ENCODE results near the gene ADAM10. TPM values are rescaled to one million over a fixed set of nuclear protein-coding genes. Genes with fewer than 3 reads are reported as not detected.

Gene ADAM10
- total RNA-seq, 1 experiment from 2014 or later = 133 TPM

DNA sequence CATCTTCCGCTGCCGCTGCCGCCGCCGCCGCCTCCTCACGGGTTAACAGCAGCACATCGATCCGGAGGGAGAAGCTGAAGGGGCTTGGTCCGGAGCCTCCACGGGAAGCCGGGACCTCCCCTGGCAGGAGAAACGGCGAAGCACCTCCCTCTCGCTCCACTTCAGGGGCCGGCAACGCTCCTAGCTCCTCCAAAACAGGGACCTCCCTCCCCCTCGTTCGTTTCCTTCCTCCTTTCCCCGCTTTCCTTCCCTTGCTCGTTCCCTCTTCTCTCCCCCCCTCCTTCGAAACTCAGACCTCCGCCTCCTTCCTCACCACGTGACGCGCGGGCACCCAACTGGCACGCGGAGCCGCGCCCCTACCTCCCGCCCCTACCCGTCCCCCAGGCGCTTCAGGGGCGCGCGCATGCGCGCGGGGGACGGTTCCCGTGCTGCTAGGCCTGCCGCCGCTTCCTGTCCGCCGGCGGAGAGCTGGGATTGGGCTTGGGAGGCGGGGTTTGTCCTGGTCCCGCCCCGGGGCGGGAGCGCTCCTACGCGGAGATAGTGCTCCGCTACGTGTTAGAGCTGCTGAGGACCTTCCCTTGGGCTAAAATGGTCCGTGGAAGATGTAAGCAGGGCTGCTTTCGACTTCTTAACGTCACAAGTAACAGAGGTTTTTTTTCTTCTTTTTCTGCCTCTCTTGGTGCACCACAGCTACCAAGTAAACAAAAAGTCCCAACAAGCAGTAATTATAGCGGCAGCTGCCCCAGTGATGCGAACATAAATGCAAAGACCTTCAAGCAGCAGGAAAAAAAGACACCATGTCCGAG lies at the start of gene ADAM10 (continued):
- no peak for TF ChIP-seq ATF6 (CRISPR knock-in tag; IDR thresholded peaks at IDR 0.05)
- TF ChIP-seq, protein P1, sequence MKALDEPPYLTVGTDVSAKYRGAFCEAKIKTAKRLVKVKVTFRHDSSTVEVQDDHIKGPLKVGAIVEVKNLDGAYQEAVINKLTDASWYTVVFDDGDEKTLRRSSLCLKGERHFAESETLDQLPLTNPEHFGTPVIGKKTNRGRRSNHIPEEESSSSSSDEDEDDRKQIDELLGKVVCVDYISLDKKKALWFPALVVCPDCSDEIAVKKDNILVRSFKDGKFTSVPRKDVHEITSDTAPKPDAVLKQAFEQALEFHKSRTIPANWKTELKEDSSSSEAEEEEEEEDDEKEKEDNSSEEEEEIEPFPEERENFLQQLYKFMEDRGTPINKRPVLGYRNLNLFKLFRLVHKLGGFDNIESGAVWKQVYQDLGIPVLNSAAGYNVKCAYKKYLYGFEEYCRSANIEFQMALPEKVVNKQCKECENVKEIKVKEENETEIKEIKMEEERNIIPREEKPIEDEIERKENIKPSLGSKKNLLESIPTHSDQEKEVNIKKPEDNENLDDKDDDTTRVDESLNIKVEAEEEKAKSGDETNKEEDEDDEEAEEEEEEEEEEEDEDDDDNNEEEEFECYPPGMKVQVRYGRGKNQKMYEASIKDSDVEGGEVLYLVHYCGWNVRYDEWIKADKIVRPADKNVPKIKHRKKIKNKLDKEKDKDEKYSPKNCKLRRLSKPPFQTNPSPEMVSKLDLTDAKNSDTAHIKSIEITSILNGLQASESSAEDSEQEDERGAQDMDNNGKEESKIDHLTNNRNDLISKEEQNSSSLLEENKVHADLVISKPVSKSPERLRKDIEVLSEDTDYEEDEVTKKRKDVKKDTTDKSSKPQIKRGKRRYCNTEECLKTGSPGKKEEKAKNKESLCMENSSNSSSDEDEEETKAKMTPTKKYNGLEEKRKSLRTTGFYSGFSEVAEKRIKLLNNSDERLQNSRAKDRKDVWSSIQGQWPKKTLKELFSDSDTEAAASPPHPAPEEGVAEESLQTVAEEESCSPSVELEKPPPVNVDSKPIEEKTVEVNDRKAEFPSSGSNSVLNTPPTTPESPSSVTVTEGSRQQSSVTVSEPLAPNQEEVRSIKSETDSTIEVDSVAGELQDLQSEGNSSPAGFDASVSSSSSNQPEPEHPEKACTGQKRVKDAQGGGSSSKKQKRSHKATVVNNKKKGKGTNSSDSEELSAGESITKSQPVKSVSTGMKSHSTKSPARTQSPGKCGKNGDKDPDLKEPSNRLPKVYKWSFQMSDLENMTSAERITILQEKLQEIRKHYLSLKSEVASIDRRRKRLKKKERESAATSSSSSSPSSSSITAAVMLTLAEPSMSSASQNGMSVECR (CRISPR knock-in tag; IDR thresholded peaks at IDR 0.05; ENCODE audit: borderline replicate concordance) = no peak
- TF ChIP-seq PRRX2 (CRISPR knock-in tag; IDR thresholded peaks at IDR 0.05) = no peak
- TF ChIP-seq, protein P2, sequence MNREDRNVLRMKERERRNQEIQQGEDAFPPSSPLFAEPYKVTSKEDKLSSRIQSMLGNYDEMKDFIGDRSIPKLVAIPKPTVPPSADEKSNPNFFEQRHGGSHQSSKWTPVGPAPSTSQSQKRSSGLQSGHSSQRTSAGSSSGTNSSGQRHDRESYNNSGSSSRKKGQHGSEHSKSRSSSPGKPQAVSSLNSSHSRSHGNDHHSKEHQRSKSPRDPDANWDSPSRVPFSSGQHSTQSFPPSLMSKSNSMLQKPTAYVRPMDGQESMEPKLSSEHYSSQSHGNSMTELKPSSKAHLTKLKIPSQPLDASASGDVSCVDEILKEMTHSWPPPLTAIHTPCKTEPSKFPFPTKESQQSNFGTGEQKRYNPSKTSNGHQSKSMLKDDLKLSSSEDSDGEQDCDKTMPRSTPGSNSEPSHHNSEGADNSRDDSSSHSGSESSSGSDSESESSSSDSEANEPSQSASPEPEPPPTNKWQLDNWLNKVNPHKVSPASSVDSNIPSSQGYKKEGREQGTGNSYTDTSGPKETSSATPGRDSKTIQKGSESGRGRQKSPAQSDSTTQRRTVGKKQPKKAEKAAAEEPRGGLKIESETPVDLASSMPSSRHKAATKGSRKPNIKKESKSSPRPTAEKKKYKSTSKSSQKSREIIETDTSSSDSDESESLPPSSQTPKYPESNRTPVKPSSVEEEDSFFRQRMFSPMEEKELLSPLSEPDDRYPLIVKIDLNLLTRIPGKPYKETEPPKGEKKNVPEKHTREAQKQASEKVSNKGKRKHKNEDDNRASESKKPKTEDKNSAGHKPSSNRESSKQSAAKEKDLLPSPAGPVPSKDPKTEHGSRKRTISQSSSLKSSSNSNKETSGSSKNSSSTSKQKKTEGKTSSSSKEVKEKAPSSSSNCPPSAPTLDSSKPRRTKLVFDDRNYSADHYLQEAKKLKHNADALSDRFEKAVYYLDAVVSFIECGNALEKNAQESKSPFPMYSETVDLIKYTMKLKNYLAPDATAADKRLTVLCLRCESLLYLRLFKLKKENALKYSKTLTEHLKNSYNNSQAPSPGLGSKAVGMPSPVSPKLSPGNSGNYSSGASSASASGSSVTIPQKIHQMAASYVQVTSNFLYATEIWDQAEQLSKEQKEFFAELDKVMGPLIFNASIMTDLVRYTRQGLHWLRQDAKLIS (CRISPR knock-in tag; IDR thresholded peaks at IDR 0.05; ENCODE audit: borderline replicate concordance) = no peak
- TF ChIP-seq PRDM15 (CRISPR knock-in tag; IDR thresholded peaks at IDR 0.05) = peak; percentile 42; the same call in 1 of the 2 replicates

GRCh38 chr15:58797505-58797904 lies 48.0 kb upstream of the ADAM10 start:
- Mint-ChIP-seq H3K27ac (no peak overlapping the region), H3K9me3 (0 out of 2 replicates have a peak, but pooled peaks cover 8% of the 10 kb centered on the region), H3K4me3 (no peak overlapping the region), H3K27me3 (ENCODE audit: low read depth) (no peaks in the 10 kb centered on the region), H3K4me1 (no peaks in the 10 kb centered on the region; the same call in 1 of the 2 replicates), H3K36me3 (no peaks in the 10 kb centered on the region)
- DNase-seq (ENCODE audit: low spot score) = no peak
- ChIA-PET CTCF (interaction anchor here (1.4 kb wide), 1 partner anchor 42 kb away, joined by 4 read pairs; no protein-coding TSS in a partner anchor), POLR2A (no interaction called here)
- no peak for ATAC-seq
- TF ChIP-seq, protein P3, sequence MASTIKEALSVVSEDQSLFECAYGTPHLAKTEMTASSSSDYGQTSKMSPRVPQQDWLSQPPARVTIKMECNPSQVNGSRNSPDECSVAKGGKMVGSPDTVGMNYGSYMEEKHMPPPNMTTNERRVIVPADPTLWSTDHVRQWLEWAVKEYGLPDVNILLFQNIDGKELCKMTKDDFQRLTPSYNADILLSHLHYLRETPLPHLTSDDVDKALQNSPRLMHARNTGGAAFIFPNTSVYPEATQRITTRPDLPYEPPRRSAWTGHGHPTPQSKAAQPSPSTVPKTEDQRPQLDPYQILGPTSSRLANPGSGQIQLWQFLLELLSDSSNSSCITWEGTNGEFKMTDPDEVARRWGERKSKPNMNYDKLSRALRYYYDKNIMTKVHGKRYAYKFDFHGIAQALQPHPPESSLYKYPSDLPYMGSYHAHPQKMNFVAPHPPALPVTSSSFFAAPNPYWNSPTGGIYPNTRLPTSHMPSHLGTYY (CRISPR knock-in tag; IDR thresholded peaks at IDR 0.05) = no peak
- TF ChIP-seq ESRRA (CRISPR knock-in tag; IDR thresholded peaks at IDR 0.05; ENCODE audit: borderline replicate concordance) (no peak), USF2 (CRISPR knock-in tag; IDR thresholded peaks at IDR 0.05) (no peak), ZNF317 (CRISPR knock-in tag; IDR thresholded peaks at IDR 0.05; ENCODE audit: borderline replicate concordance, low read depth) (no peak), PRDM15 (CRISPR knock-in tag; IDR thresholded peaks at IDR 0.05) (no peak), HMGXB4 (CRISPR knock-in tag; IDR thresholded peaks at IDR 0.05) (no peak)
